Nephron progenitor cell (in vitro differentiated cells): Measurements from ENCODE around the gene ACVR1B.

ENCODE experiments used
- DNase-seq: peaks from one replicate; pipeline ENCODE4 v3.0.0; 2021
- H3K27ac Mint-ChIP-seq: 2 replicates; pipeline ENCODE4 v1.8.0; 2021; ENCODE audit warnings: mild to moderate bottlenecking, moderate library complexity, mixed read lengths
- H3K27me3 Mint-ChIP-seq: 2 replicates; pipeline ENCODE4 v1.8.0; 2021; ENCODE audit warnings: mild to moderate bottlenecking, low read depth, mixed read lengths; ENCODE audit not compliant: poor library complexity
- H3K36me3 Mint-ChIP-seq: 2 replicates; pipeline ENCODE4 v1.8.0; 2021; ENCODE audit warnings: low read depth, mixed read lengths
- H3K4me1 Mint-ChIP-seq: 2 replicates; pipeline ENCODE4 v1.8.0; 2021; ENCODE audit warnings: mixed read lengths
- H3K4me3 Mint-ChIP-seq: 2 replicates; pipeline ENCODE4 v1.8.0; 2021; ENCODE audit warnings: mild to moderate bottlenecking, moderate library complexity, mixed read lengths
- H3K9me3 Mint-ChIP-seq: 2 replicates; pipeline ENCODE4 v1.8.0; 2021; ENCODE audit warnings: mild to moderate bottlenecking, moderate library complexity, mixed read lengths
- CTCF ChIP-seq: fragments of 200-600 bp; sonication (generic); IDR thresholded peaks from 2 replicates; pipeline ENCODE4 v1.5.0; 2021; ENCODE audit warnings: antibody characterized with exemption

ACVR1B gene

GRCh38 chr12:51926064-51926632 is 25.4 kb upstream of the ACVR1B start:
- H3K27ac Mint-ChIP-seq, result no peak overlapping the region
- H3K9me3 Mint-ChIP-seq, result no peaks in the 10 kb centered on the region
- peaks cover 22% of the 10 kb centered on the region for H3K27me3 Mint-ChIP-seq
- no peak for TF ChIP-seq CTCF
- no peaks in the 10 kb centered on the region for H3K36me3 Mint-ChIP-seq
- DNase-seq, result no peak
- H3K4me3 Mint-ChIP-seq, result no peak overlapping the region
- H3K4me1 Mint-ChIP-seq, result peaks cover 36% of the 10 kb centered on the region

GRCh38 chr12:51926718-51927117 is 24.8 kb upstream of the ACVR1B start:
- Mint-ChIP-seq H3K36me3 (no peaks in the 10 kb centered on the region), H3K27ac (no peak overlapping the region), H3K4me3 (no peak overlapping the region), H3K4me1 (peaks cover 30% of the 10 kb centered on the region), H3K9me3 (no peaks in the 10 kb centered on the region), H3K27me3 (peaks cover 22% of the 10 kb centered on the region)
- TF ChIP-seq CTCF, result peak; percentile 49
- DNase-seq, result no peak

- Mint-ChIP-seq H3K27me3 (peaks cover 25% of the 10 kb centered on the region), H3K27ac (no peak overlapping the region), H3K4me1 (peaks cover 7% of the 10 kb centered on the region), H3K4me3 (no peak overlapping the region), H3K36me3 (no peaks in the 10 kb centered on the region), H3K9me3 (no peaks in the 10 kb centered on the region)
- no peak for TF ChIP-seq CTCF
- DNase-seq, result no peak
Measured at GRCh38 chr12:51932218-51933076, 19.1 kb upstream of the ACVR1B start.

GRCh38 chr12:51934080-51934479 is 17.4 kb upstream of the ACVR1B start:
- no peak for DNase-seq
- TF ChIP-seq CTCF, result no peak
- peaks cover 7% of the 10 kb centered on the region for H3K4me1 Mint-ChIP-seq
- no peak overlapping the region for H3K27ac Mint-ChIP-seq
- H3K36me3 Mint-ChIP-seq, result no peaks in the 10 kb centered on the region
- H3K9me3 Mint-ChIP-seq, result no peaks in the 10 kb centered on the region
- H3K4me3 Mint-ChIP-seq, result no peak overlapping the region
- peaks cover 25% of the 10 kb centered on the region for H3K27me3 Mint-ChIP-seq

GRCh38 chr12:51937926-51938325 is 13.6 kb upstream of the ACVR1B start:
- H3K4me3 Mint-ChIP-seq, result no peak overlapping the region
- no peak for DNase-seq
- no peak for TF ChIP-seq CTCF
- H3K27ac Mint-ChIP-seq, result no peak overlapping the region
- H3K27me3 Mint-ChIP-seq, result peaks cover 24% of the 10 kb centered on the region
- H3K4me1 Mint-ChIP-seq, result peaks cover 31% of the 10 kb centered on the region
- H3K9me3 Mint-ChIP-seq, result no peaks in the 10 kb centered on the region
- no peaks in the 10 kb centered on the region for H3K36me3 Mint-ChIP-seq
